ENCODE measurements around the gene HAVCR1. TPM values are rescaled to one million over a fixed set of nuclear protein-coding genes. Genes with fewer than 3 reads are reported as not detected.
"Not testable (repeated sequence)": the region's sequence is repeated elsewhere in the genome, so short reads cannot be mapped to it uniquely, and the experiment has no call there.

HAVCR1 gene
- total RNA-seq, 1 experiment from 2014 or later = not detected

DNA sequence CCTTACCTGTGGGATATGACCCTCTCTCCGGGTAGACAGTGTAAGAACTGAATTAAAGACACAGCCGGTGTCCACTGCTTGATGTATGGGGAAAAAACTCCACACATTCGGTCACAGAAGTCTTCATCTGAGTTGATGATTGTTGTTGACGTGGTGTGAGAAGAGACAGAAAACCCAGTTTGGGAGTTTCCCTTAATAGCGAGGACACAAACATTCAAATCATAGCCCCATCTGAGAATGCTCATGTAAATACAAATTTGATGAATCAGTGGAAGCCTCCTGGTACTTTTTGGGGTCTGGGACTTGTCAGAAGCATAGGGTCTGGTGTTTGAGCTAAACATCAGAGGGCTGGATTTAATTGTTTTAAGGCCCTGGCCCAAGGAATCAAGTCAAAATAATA, 11.0 kb downstream of the HAVCR1 start:
- ChIA-PET CTCF (no interaction called here), POLR2A (no interaction called here), RAD21 (ENCODE audit: low non-redundant PET in 1 of 2, low total read pairs in 2 of 2, uncharacterized antibody in 2 of 2, unreplicated experiment in 2 of 2) (no interaction called here)
- Histone ChIP-seq H3K9me3 (ENCODE audit: control insufficient read depth in 1 of 2, insufficient read depth in 1 of 2, low read depth in 1 of 2, low read length in 2 of 2) (no peaks in the 10 kb centered on the region), H3K27me3 (ENCODE audit: insufficient read depth, low read length) (no peaks in the 10 kb centered on the region), H3K9me2 (ENCODE audit: insufficient read depth) (no peaks in the 10 kb centered on the region), H3K9ac (ENCODE audit: low read length) (no peak overlapping the region), H3K4me2 (ENCODE audit: low read length) (no peak overlapping the region), H4K20me1 (ENCODE audit: insufficient read depth) (no peaks in the 10 kb centered on the region), H3K36me3 (ENCODE audit: control insufficient read depth in 1 of 2, insufficient read depth in 2 of 2, low read length in 2 of 2) (no peaks in the 10 kb centered on the region), H3K4me3 (replicated peaks in 1 of 2; ENCODE audit: low read depth in 1 of 2, low read length in 2 of 2) (no peak overlapping the region), H3K4me1 (ENCODE audit: control insufficient read depth in 1 of 2, insufficient read depth in 2 of 2, low read length in 2 of 2) (peaks cover 0 to 37% of the 10 kb centered on the region in 2 experiments; a peak in 2 of 4 replicates), H3K27ac (ENCODE audit: low read depth, low read length) (no peak overlapping the region), H2AFZ (ENCODE audit: low read depth, low read length, poor library complexity, severe bottlenecking) (no peak overlapping the region), H3K79me2 (ENCODE audit: insufficient read depth, low read length) (no peaks in the 10 kb centered on the region)
- DNase-seq (ENCODE audit: low read depth, low spot score) = no peak
- intact Hi-C loops (cut with micrococcal nuclease) = no loop called here
- ATAC-seq = no peak
- BruUV-seq (replicated peaks) = no TSS peak
- TF ChIP-seq, protein P1, sequence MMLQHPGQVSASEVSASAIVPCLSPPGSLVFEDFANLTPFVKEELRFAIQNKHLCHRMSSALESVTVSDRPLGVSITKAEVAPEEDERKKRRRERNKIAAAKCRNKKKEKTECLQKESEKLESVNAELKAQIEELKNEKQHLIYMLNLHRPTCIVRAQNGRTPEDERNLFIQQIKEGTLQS (IDR thresholded peaks at IDR 0.05) = no peak
- TF ChIP-seq POLR2AphosphoS5 (IDR thresholded peaks at IDR 0.05; ENCODE audit: low read depth, low read length) (no peak), YY1 (IDR thresholded peaks at IDR 0.05; ENCODE audit: extremely low read depth, insufficient replicate concordance, low read depth, low read length) (no peak), CEBPB (IDR thresholded peaks at IDR 0.05; ENCODE audit: low read depth) (no peak), TCF7L2 (IDR thresholded peaks at IDR 0.05; ENCODE audit: borderline replicate concordance, extremely low read depth, insufficient read depth, insufficient read length) (no peak), RAD21 (IDR thresholded peaks at IDR 0.05; ENCODE audit: low read depth) (no peak), EZH2phosphoT487 (IDR thresholded peaks at IDR 0.05; ENCODE audit: borderline replicate concordance) (no peak), FOSL1 (IDR thresholded peaks at IDR 0.05; ENCODE audit: low read depth) (no peak), CBX3 (IDR thresholded peaks at IDR 0.05; ENCODE audit: low read depth) (no peak), SIN3A (IDR thresholded peaks at IDR 0.05; ENCODE audit: low read depth) (no peak), EGR1 (IDR thresholded peaks at IDR 0.05; ENCODE audit: low read depth) (no peak), SRF (IDR thresholded peaks at IDR 0.05; ENCODE audit: low read depth) (no peak)
- TF ChIP-seq, protein P2, sequence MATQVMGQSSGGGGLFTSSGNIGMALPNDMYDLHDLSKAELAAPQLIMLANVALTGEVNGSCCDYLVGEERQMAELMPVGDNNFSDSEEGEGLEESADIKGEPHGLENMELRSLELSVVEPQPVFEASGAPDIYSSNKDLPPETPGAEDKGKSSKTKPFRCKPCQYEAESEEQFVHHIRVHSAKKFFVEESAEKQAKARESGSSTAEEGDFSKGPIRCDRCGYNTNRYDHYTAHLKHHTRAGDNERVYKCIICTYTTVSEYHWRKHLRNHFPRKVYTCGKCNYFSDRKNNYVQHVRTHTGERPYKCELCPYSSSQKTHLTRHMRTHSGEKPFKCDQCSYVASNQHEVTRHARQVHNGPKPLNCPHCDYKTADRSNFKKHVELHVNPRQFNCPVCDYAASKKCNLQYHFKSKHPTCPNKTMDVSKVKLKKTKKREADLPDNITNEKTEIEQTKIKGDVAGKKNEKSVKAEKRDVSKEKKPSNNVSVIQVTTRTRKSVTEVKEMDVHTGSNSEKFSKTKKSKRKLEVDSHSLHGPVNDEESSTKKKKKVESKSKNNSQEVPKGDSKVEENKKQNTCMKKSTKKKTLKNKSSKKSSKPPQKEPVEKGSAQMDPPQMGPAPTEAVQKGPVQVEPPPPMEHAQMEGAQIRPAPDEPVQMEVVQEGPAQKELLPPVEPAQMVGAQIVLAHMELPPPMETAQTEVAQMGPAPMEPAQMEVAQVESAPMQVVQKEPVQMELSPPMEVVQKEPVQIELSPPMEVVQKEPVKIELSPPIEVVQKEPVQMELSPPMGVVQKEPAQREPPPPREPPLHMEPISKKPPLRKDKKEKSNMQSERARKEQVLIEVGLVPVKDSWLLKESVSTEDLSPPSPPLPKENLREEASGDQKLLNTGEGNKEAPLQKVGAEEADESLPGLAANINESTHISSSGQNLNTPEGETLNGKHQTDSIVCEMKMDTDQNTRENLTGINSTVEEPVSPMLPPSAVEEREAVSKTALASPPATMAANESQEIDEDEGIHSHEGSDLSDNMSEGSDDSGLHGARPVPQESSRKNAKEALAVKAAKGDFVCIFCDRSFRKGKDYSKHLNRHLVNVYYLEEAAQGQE (IDR thresholded peaks at IDR 0.05; ENCODE audit: low read depth) = no peak
- TF ChIP-seq, protein P3, sequence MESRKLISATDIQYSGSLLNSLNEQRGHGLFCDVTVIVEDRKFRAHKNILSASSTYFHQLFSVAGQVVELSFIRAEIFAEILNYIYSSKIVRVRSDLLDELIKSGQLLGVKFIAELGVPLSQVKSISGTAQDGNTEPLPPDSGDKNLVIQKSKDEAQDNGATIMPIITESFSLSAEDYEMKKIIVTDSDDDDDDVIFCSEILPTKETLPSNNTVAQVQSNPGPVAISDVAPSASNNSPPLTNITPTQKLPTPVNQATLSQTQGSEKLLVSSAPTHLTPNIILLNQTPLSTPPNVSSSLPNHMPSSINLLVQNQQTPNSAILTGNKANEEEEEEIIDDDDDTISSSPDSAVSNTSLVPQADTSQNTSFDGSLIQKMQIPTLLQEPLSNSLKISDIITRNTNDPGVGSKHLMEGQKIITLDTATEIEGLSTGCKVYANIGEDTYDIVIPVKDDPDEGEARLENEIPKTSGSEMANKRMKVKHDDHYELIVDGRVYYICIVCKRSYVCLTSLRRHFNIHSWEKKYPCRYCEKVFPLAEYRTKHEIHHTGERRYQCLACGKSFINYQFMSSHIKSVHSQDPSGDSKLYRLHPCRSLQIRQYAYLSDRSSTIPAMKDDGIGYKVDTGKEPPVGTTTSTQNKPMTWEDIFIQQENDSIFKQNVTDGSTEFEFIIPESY (IDR thresholded peaks at IDR 0.05; ENCODE audit: extremely low read depth, insufficient replicate concordance, low read length) = no peak

DNA sequence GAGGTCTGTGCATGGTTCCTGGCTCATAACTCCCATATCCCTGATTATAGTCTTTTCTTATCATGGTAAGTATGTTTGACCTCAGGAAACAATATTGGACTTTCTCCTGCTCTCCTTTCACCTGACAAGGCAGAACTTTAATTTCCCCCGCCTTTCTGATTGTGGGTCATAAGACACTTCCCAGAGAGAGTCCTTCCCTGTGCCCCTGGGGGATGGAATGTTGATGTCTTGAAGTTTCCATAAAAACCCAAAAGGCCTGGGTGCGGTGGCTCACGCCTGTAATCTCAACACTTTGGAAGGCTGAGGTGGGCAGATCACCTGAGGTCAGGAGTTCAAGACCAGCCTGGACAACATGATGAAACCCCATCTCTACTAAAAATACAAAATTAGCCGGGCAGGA, 11.9 kb downstream of the HAVCR1 start:
- H3K9me3 ChIP-seq (ENCODE audit: control insufficient read depth in 1 of 2, insufficient read depth in 1 of 2, low read depth in 1 of 2, low read length in 2 of 2); DNase-seq (ENCODE audit: low read depth, low spot score); H3K27me3 ChIP-seq (ENCODE audit: insufficient read depth, low read length); H3K27ac ChIP-seq (ENCODE audit: low read depth, low read length); ATAC-seq; intact Hi-C loops (cut with micrococcal nuclease); RAD21 ChIA-PET (ENCODE audit: low non-redundant PET in 1 of 2, low total read pairs in 2 of 2, uncharacterized antibody in 2 of 2, unreplicated experiment in 2 of 2); H3K36me3 ChIP-seq (ENCODE audit: control insufficient read depth in 1 of 2, insufficient read depth in 2 of 2, low read length in 2 of 2); H3K9me2 ChIP-seq (ENCODE audit: insufficient read depth); H3K9ac ChIP-seq (ENCODE audit: low read length); H3K4me2 ChIP-seq (ENCODE audit: low read length); H2AFZ ChIP-seq (ENCODE audit: low read depth, low read length, poor library complexity, severe bottlenecking); H3K4me3 ChIP-seq (replicated peaks in 1 of 2; ENCODE audit: low read depth in 1 of 2, low read length in 2 of 2); H4K20me1 ChIP-seq (ENCODE audit: insufficient read depth); H3K79me2 ChIP-seq (ENCODE audit: insufficient read depth, low read length); POLR2A ChIA-PET; BruUV-seq (replicated peaks); CTCF ChIA-PET: not testable (repeated sequence)
- H3K4me1 ChIP-seq (ENCODE audit: control insufficient read depth in 1 of 2, insufficient read depth in 2 of 2, low read length in 2 of 2) = peaks cover 0 to 37% of the 10 kb centered on the region in 2 experiments; a peak in 2 of 4 replicates
